HG03342 (cell line): ENCODE measurements around the gene IL1RAPL1.
A peak's percentile ranks its signal among the peaks of the same experiment; 100 is the strongest.
"Not testable (repeated sequence)": the region's sequence is repeated elsewhere in the genome, so short reads cannot be mapped to it uniquely, and the experiment has no call there.

Experiments
- ATAC-seq: cut with Tn5 transposase; IDR thresholded peaks from one replicate; pipeline ENCODE4 v1.9.1; 2021; ENCODE audit warnings: mild to moderate bottlenecking, moderate library complexity; ENCODE audit not compliant: unreplicated experiment

Gene IL1RAPL1

DNA sequence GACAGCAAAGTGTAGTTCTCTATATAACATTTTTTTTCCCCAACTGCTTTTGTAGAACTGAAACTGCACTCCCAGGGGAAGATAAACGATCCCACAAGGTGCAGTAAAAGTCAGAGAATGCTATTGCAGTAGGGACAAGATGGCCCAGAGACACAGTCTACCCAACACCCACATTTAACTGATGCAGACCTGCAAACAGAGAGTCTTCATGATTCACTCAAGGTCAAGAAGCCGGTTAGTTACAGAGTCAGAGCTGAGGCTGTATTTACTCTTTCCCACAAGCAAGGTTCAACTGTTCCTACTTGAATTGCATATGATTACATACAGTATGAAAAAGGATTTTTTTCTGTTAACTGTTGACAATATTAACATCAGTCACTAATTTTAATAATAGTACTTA lies 654.6 kb downstream of the IL1RAPL1 start:
- no peak for ATAC-seq

- no peak for ATAC-seq
These were observed 655.6 kb downstream of the IL1RAPL1 start for GRCh38 chrX:29242856-29243255.

DNA sequence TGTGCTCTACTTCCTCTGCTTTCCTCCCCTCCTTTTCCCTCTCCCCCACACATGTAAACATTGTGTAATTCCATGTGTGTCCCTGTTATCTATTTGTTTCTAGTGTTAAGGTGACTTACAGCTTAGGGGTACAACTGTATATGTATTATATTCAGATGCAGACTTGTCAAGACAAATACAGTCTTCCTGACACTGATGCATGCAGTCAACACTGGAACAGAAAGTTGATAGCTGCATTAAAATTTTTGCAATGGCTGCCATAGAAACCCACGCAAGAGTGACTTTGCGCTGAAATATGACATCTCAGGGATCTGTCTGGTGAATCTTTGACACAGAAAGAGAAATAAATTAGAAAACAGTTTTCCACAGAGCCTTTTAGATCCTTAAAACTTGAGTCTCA lies 656.7 kb downstream of the IL1RAPL1 start:
- ATAC-seq = no peak

DNA sequence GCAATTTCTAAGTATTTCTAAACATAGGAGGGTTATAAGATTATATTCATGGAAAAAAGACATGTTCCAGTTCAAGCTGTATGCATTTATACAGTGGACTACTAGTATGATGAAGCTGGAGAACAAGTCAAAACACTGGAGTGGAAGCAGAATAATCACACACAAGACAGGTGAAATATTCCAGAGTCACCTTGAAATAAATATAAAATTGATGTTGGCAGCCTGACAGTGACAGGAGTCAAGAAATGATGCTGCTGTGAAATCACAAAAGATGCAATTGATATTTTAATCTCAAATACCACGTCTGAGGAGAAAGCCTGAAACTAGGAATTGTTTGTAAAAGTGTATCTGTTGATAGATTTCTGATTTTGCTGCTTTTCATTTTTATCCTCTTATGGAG lies 667.3 kb downstream of the IL1RAPL1 start:
- ATAC-seq = no peak

DNA sequence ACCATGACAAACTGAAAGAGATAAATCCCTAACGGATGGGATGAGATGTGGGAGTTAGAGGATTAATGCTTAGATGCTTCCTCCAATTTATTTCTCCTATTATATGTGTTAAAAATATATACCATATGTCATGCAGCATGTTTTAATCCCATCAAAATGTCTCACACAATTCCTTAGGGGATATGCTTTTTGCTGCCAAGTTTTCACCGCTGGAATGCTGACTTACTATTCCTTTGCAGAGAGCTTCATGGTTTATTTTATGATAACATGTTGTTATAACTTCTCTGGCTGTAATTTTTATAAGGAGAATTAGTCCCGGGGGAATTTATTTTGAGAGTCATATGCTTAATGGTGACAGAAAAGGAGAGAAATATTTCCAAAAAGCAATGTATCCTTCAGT lies 670.3 kb downstream of the IL1RAPL1 start:
- ATAC-seq = no peak

GRCh38 chrX:29269390-29269789 lies 682.1 kb downstream of the IL1RAPL1 start:
- ATAC-seq = no peak

DNA sequence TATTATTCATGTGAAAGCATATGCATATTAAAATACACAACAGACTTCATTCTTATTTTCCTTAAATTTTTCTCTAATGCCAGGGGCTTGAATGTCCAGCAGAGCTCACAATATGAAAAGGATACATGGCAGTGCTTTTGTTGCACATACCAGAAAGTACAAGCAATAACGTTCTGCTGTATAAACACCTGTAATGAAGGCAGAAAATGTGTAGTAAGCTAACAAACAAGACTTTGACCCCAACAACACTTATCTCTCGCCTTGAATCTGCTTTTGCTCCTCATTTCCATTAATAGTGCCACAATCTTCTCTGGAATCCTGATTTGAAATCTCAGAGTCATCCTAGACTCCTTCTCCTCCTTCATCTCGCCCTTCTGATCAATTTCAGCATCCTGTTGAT lies 687.3 kb downstream of the IL1RAPL1 start:
- ATAC-seq = no peak

DNA sequence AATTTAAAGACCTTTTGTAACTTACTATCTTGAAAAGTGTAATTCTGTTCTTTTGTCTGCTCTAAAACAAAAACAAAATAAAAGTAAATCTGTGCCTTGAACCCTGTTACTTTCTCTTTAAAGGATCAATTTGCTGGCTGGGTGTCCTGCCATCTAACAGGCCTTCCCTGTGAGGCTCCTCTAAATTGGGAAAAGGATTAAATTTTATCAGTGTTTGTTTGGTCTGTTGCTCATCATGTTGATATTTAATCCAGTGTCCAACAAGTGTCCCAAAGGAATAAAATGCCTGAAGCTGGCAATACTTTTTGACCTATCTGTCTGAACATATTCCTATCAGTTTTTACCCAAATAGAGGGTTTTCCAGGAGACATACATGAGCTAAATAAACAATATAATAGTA lies 688.7 kb downstream of the IL1RAPL1 start:
- ATAC-seq = no peak

DNA sequence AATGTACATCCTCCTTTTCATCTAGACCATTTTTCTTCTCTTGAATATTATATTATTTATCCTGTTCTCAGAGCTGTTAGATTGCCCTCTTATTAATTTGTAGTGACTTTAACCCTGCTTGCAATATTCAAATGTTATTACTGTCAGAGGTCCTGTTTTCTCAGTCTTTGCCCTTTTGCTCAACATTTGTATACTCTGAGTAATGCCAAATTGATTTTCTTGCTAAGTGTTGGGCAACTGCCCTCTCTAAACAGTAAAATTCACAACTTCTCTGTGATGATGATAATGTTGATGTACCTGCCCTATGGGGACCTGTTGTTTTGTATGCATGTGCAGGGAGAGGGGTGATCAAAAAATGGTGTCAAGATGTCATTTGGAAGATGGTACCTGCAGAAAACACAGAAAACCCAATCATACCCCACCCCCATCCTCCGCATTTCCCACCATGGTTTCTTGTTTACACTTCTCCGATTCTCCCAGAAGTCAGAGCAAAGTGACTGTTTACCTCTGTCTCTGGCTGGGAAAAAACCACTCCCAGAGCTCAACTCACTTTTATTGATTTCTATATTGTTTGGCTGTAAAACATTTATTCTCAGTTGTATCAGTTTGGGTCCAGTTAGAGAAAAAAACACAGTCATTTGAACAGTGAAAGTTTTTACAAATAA lies 694.0 kb downstream of the IL1RAPL1 start:
- ATAC-seq = no peak

DNA sequence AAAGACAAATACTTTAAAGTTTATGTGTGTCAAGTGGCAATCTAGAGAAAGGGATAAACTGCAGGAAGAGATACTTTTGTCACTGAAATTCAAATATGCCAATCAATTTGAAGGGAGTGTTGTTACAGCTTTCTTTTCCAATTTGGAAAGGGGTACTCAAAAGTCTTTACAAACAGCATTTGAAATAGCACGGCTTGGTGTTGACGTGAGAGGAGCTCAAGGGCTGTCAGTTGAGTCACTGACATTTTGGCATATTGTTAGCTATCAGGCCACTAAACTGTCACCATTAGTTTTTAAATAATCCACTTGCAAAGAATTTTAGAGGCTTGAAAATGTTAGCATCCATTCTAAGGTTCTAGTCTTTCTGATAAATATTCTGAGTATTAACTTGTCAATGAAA lies 698.4 kb downstream of the IL1RAPL1 start:
- ATAC-seq = no peak

DNA sequence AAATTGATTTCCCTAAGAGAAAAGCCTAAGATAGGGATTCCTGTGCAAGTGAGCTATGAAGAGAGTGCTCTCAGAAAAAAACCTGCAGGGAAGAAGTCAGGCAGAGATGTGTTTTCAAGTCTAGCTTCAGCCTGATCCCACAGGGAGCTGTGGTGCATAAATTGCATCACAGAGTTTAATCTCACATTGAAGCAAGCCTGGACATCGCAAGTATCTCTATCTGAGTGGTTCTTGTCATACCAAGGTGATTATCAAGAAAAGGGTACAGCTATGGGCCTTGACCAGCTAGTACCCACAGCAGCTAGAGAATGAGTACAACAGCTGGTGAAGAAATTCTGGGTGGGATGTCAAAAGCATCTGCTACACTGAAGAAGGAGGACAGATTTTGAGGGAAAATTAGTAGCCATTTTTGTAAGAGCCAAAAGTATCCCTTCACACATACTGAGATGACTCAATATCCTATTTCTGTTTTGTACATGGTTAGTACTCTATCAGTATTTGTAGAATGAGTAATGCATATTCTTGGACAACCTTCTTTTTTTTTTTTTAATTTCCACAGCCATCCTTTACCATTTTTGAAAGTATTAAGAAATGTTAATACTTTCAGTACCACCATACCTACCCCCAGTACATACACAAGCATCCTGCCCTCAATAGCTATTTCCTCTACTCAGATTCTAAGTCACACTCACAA lies 708.9 kb downstream of the IL1RAPL1 start:
- no peak for ATAC-seq

DNA sequence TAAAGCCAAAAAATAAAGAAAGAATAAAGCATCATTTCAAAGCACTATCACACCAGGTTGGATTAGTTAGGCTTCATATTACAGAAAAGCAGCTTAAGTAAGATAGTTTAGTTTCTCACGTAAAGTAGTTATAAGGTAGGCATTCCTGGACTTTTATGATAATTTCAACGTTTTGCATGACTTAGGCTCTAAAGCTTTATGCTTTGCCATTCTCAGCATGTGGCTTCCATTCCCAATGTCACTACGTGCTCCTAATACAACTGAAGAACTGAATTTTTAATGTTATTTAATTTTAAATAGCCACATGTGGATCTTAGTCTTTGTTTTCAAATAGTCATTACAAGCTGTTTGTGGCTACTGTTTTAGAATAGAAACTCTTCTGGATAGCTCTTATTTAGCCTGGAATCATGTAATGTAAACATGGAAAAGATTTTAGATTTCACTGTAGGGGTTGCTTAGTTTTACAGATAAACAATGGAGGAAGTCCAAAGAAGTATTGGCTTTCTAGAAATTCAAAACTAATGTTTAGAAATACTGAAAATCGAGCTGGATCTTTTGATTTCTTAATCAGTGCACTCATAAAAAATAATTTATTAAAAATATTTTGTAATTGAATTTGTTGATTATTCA lies 710.0 kb downstream of the IL1RAPL1 start:
- no peak for ATAC-seq

- ATAC-seq = no peak
These were observed 712.4 kb downstream of the IL1RAPL1 start for GRCh38 chrX:29299684-29300083.

DNA sequence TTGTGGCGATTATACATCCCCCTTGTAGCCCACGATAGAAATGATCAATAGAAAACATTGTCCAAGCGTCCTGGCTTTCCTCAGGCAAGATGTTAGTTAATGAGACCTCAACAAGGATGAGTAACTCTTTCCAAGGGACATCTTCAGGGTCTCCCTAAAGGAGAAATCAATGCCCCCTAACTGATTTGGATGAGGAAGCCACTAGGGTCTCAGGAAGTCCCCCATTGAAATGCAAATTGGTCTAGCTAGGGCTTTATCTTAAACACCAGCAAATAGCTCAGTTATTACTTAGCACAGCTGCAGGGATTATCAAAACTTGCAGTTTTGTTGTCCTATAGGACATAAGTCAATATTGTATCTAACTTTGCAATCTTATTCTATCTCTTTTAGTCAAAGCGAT lies 721.5 kb downstream of the IL1RAPL1 start:
- no peak for ATAC-seq

- no peak for ATAC-seq
These were observed 728.7 kb downstream of the IL1RAPL1 start for GRCh38 chrX:29315931-29316330.

DNA sequence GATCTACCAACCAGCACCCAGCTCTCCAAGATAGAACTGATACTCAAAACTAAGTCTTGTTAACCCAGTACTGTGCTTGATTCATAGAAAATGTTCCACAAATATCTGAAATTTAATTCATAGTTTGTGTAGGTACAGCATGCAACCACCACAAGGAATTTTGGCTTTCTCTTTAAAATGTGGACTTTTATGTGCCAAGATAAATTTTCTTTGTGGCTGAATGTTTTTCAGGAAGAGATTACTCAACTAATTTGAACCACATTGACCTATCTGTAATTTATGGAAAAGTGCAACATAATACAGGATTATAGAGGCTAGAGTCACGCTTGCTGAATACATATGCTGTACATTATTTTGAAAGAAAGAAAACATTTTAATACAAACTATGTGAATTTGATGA lies 730.8 kb downstream of the IL1RAPL1 start:
- ATAC-seq = no peak

- not testable (repeated sequence) for ATAC-seq
These were observed 745.2 kb downstream of the IL1RAPL1 start for GRCh38 chrX:29332429-29332828.

- not testable (repeated sequence) for ATAC-seq
These were observed 745.8 kb downstream of the IL1RAPL1 start for GRCh38 chrX:29333091-29333490.

- peak; percentile 63 for ATAC-seq
These were observed 761.0 kb downstream of the IL1RAPL1 start for GRCh38 chrX:29348288-29348687.

GRCh38 chrX:29359276-29359675 lies 772.0 kb downstream of the IL1RAPL1 start:
- no peak for ATAC-seq

- not testable (repeated sequence) for ATAC-seq
These were observed 787.5 kb downstream of the IL1RAPL1 start for GRCh38 chrX:29374765-29375164.

DNA sequence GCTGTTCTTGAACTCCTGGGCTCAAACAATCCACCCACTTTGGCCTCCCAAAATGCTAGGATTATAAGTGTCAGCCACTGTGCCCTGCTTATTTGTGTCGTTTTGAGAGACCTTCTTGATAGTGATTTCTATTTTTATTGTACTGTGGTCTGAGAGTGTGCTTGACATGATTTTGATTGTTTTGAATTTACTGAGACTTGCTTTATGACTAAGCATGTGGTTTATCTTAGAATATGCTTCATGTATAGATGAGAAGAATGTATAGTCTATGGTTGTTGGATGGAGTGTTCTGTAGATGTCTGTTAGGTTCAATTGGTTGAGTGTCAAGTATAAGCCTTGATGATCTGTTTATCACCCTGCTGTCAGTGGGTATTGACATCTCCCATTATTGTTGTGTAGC lies 789.3 kb downstream of the IL1RAPL1 start:
- ATAC-seq = no peak
